ENCODE results near the gene KCNJ9. TPM values are rescaled to one million over a fixed set of nuclear protein-coding genes. Genes with fewer than 3 reads are reported as not detected.

KCNJ9 gene
- total RNA-seq, 1 experiment from 2014 or later: 0.09 TPM

- H3K23ac ChIP-seq (ENCODE audit: insufficient read length, low read depth, low read length): no peak overlapping the region
- Mint-ChIP-seq H3K27me3 (ENCODE audit: low read depth) (peaks cover 2% of the 10 kb centered on the region), H3K4me3 (no peak overlapping the region), H3K36me3 (ENCODE audit: insufficient read depth in 1 of 3, low read depth in 3 of 3) (peaks cover 0 to 69% (median 68%) of the 10 kb centered on the region in 3 experiments; a peak in 6 of 7 replicates), H3K27ac (no peak overlapping the region), H3K9me3 (no peaks in the 10 kb centered on the region), H3K4me1 (peaks cover under 1 to 6% of the 10 kb centered on the region in 2 experiments; a peak in 3 of 4 replicates)
- H3K18ac ChIP-seq (ENCODE audit: insufficient read length, low read depth, low read length): no peak overlapping the region
- no peak overlapping the region for H2AFZ ChIP-seq (ENCODE audit: low read length)
- no peaks in the 10 kb centered on the region for H3K79me2 ChIP-seq (ENCODE audit: insufficient read depth, low read length)
- no peak overlapping the region for H3K14ac ChIP-seq (ENCODE audit: insufficient read depth, low read length)
- no peak overlapping the region for H3K56ac ChIP-seq (ENCODE audit: insufficient read length, low read depth, low read length)
- H3K4me2 ChIP-seq (ENCODE audit: insufficient read depth, insufficient read length, low read length): no peak overlapping the region
- H4K8ac ChIP-seq (replicated peaks; ENCODE audit: insufficient read length, low read depth, low read length): no peak overlapping the region
- H3K23me2 ChIP-seq (ENCODE audit: insufficient read length, low read depth, low read length, poor library complexity, severe bottlenecking): no peaks in the 10 kb centered on the region
- H2BK20ac ChIP-seq (ENCODE audit: low read depth, low read length, poor library complexity, severe bottlenecking): no peak overlapping the region
- H3K79me1 ChIP-seq (ENCODE audit: insufficient read depth, low read depth, low read length, poor library complexity, severe bottlenecking): no peaks in the 10 kb centered on the region
- H4K20me1 ChIP-seq (ENCODE audit: control insufficient read depth, insufficient read depth, insufficient read length): no peaks in the 10 kb centered on the region
- no peak for DNase-seq
- H3K27me3 ChIP-seq (ENCODE audit: insufficient read depth, low read length): no peaks in the 10 kb centered on the region
- H3K4ac ChIP-seq (ENCODE audit: low read depth, low read length): no peak overlapping the region
- no peak overlapping the region for H2AK5ac ChIP-seq (ENCODE audit: insufficient read length, low read length)
- H2BK12ac ChIP-seq (ENCODE audit: insufficient read length, low read depth, low read length): no peak overlapping the region
- no peaks in the 10 kb centered on the region for H3K9me3 ChIP-seq (ENCODE audit: control insufficient read depth, low read depth, low read length)
- no CpG with 5 or more reads among the region's 11 CpGs for WGBS (ENCODE audit: extremely low coverage, insufficient read length, low lambda C conversion rate)
- no peak overlapping the region for H2BK120ac ChIP-seq (ENCODE audit: low read depth, low read length, poor library complexity, severe bottlenecking)
- TF ChIP-seq CTCF (conservative IDR thresholded peaks at IDR 0.05): no peak
- H3T11ph ChIP-seq (ENCODE audit: low read length): no peak overlapping the region
- 0 out of 2 replicates have a peak, but pooled peaks cover 1% of the 10 kb centered on the region for H3K4me1 ChIP-seq (ENCODE audit: insufficient read depth, low read length)
- no peak overlapping the region for H4K91ac ChIP-seq (ENCODE audit: insufficient read length, low read depth, low read length)
- no peak overlapping the region for H2BK5ac ChIP-seq (ENCODE audit: insufficient read length, low read length)
- no peak overlapping the region for H3K27ac ChIP-seq (ENCODE audit: insufficient read length, low read depth, low read length)
- no peak overlapping the region for H4K5ac ChIP-seq (ENCODE audit: insufficient read length, low read depth, low read length)
- H3K9ac ChIP-seq (ENCODE audit: extremely low read depth, insufficient read length, low read length): no peak overlapping the region
- no peak overlapping the region for H2BK15ac ChIP-seq (ENCODE audit: low read depth, low read length)
Observed at GRCh38 chr1:160129966-160130365, 48.6 kb downstream of the KCNJ9 start.
